NCI-H146 (cell line): ENCODE results near the gene PLXNC1.

ENCODE experiments used
- DNase-seq: peaks from one replicate; lab custom pipeline; 2025; lab: John Stamatoyannopoulos, UW

PLXNC1 gene

DNA sequence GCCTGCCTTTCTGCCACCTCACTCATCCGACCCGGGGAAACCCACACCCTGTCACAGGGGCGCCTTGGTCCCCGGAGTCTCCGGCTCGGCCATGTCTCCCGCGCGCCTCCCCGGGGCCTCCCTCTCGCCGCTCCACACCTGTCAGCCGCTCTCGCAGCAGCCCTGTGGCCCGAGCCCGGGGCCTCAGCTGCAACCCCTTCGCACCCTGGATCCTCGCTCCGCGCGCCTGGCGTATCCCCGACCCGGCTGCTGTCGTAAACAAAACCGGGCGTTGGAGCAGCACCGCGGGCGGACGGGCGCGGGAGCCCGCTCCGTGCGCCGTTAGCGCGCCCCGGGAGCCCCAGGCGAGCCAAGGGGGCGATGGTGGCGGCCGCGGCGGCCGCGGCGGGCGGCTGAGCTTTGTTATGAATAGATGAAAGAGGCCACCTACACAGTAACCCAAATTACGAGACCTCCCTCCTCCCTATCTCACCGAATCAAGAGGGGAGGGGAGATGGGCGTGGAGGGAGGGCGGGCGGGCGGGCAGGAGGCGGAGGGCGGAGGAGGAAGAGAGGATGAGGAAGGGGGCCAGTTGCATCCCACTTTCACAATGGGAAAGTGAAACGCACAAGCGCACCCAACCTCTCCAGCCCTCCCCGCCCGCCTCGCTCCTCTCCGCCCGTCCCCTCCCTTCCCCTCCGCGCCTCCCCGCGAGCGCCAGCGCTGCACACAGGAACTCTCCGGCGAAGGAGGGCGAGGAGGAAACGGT is at the start of gene PLXNC1:
Gene PLXNC1, plus strand, starts transcription at position 587 of the 748 bp plus-strand sequence. CDS start 395 bp downstream, outside the sequence.
- DNase-seq, result peak; percentile 30

DNA sequence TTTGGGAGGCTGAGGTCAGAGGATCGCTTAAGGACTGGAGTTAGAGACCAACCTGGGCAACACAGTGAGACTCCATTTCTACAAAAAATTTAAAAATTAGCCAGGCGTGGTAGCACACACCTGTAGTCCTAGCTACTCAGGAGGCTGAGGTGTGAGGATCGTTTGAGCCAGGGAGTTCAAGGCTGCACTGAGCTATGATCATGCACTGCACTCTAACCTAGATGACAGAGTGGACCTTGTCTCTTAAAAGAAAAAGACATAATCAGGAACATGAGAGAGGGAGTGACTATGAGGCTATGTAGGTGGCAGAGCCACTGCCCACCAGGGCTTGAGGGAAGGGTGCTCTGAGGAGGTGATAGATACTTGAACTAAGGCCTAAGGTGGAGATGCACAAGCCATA is 49.2 kb upstream of the PLXNC1 start:
- DNase-seq, result no peak

DNA sequence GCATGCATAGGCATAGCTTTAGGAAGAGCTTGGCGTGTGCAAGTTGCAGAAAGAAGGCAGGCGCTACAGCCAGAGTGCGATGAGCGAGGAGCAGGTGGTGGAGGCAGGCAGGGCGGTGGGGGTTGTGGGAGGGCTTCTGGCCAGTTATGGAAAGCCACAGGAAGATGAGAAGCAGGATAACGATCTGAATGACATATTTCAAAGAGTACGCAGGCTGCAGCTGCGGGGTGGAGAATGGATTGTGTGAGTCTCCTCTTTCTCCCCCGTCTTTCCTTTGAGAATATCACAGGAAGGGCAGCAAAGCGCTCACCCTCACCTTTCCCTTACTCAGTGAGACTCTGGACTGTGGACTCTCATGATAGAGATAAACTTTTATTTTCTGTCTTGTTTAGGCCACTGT is 48.7 kb upstream of the PLXNC1 start:
- peak; percentile 85 for DNase-seq

GRCh38 chr12:94100211-94100627 is 48.2 kb upstream of the PLXNC1 start:
- DNase-seq, result peak; percentile 52

DNA sequence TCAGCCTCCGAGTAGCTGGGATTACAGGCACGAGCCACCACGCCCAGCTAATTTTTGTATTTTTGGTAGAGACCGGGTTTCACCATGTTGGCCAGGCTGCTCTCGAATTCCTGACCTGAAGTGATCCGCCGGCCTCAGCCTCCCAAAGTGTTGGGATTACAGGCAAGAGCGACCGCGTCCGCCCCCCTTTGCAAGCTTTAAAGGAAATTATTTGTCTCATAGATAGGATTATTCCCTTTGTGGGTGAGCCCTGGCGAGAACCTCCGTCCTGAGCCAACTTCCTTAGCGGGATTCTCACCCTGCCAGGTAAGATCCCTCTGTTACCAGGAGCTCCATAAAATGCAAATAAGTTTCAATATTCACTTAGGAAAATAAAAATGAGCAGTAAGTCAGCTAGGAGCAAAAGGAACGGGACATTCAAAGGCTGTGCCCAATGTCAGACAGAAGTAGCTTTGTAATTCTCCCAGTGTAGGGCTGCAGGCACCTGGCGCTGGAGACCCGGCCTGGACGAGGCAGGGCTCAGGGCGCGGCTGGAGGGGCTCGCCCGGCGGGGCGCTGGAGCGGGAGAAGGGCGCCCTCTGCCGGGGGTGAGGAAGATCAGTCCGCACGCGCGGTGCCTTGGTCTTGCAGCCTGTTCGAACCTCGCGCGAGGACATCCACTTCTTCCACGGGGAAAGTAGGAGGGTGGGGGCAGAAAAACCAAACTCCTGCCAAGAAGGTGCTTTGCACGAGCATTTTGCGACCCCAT is 47.2 kb upstream of the PLXNC1 start:
- DNase-seq, result peak; percentile 81

- peak; percentile 87 for DNase-seq
Observed at GRCh38 chr12:94101738-94102660, 46.4 kb upstream of the PLXNC1 start.

DNA sequence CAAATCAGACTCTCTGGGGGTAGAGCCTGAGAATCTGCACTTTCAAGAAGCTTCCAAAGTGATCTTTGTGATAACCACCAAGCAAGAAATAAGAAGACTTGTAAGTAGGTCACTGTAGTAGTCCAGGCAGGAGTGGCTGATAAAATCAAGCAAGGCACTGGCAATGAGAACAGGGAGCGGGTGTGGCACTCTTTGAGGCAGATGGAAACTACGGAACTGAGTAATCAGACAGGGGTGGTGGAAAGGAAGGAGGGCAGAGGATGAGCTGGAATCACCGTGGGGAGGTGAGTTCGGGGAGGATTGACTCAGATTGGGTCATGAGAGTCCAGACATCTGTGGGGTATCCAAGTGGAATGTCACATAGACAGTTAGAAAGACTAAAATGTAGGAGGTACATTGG is 44.4 kb upstream of the PLXNC1 start:
- DNase-seq, result no peak

GRCh38 chr12:94107910-94108309 is 40.5 kb upstream of the PLXNC1 start:
- DNase-seq, result no peak

- DNase-seq, result no peak
Observed at GRCh38 chr12:94109160-94109559, 39.2 kb upstream of the PLXNC1 start.

- no peak for DNase-seq
Observed at GRCh38 chr12:94110258-94110657, 38.1 kb upstream of the PLXNC1 start.

DNA sequence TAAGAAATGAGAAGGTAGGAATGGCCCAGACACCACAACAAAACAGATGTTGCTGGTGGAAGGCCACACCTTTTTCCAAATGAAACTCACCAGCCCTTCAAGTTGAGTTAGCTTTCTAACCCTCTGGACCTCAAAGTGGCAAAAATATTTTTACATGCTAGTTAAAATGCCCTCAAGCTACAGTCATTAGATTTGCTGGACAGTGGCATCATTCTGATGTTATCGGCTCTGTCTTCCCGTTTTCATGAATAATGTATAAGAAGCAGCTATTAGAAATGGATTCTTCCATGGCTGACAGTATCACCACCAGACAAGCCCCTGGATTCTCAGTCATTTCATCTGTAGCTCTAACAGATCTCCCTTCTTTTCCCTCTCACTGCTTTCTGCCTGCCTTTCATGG is 37.1 kb upstream of the PLXNC1 start:
- DNase-seq, result no peak

DNA sequence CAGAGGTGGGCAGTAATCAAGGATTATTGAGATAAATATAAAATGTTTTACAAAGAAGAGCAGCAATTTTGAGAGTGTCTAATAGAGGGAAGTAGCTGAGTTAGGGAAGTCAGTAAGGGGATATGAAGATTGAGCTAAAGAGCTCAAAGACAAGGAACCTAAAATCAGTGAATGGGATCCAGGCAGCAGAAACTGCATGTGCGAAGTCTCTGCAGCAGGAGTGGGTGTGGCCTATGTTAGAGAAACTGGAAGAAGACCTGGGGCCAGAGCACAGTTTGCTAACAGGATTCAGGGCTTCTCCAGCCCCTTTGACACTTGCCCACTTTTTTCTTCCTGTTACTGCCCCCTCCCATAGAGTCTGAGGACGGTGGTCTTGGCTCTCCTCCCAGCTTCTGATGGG is 36.3 kb upstream of the PLXNC1 start:
- no peak for DNase-seq

DNA sequence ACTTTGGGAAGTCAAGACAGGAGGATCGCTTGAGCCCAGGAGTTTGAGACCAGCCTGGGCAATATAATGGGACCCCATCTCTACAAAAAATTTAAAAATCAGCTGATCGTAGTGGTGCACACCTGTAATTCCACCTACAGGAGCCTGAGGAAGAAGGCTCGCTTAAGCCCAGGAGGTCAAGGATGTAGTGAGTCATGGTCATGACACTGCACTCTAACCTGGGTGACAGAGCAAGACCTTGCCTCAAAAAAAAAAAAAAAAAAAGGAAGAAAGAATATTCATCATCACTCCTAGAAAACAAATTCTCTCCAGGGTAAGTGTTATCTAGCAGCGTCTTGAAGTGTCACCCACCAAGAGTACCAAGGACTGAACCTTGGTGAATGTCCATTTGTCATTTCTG is 34.2 kb upstream of the PLXNC1 start:
- DNase-seq, result no peak

- DNase-seq, result no peak
Observed at GRCh38 chr12:94116191-94116590, 32.2 kb upstream of the PLXNC1 start.

- DNase-seq, result no peak
Observed at GRCh38 chr12:94121886-94122285, 26.5 kb upstream of the PLXNC1 start.

- DNase-seq, result no peak
Observed at GRCh38 chr12:94122591-94122990, 25.8 kb upstream of the PLXNC1 start.

DNA sequence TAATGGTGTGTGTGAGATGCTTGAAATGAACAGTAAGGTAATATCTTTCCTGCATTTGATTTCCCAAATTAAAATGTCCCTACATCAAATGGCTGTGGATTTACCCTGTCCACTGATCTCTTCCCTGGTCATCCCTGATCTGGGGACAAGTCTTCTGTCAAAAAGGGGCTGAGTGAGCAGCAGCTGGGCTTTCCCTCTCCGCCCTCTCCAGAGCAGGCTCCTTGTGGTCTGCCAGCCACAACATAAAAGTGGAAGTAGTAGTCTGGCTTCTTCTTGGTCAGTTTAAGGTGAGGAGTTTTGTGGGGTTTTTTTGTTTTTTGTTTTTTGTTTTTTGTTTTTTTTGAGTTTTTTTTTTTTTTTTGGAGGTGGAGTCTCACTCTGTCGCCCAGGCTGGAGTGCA is 25.2 kb upstream of the PLXNC1 start:
- no peak for DNase-seq

GRCh38 chr12:94126067-94126466 is 22.3 kb upstream of the PLXNC1 start:
- no peak for DNase-seq

DNA sequence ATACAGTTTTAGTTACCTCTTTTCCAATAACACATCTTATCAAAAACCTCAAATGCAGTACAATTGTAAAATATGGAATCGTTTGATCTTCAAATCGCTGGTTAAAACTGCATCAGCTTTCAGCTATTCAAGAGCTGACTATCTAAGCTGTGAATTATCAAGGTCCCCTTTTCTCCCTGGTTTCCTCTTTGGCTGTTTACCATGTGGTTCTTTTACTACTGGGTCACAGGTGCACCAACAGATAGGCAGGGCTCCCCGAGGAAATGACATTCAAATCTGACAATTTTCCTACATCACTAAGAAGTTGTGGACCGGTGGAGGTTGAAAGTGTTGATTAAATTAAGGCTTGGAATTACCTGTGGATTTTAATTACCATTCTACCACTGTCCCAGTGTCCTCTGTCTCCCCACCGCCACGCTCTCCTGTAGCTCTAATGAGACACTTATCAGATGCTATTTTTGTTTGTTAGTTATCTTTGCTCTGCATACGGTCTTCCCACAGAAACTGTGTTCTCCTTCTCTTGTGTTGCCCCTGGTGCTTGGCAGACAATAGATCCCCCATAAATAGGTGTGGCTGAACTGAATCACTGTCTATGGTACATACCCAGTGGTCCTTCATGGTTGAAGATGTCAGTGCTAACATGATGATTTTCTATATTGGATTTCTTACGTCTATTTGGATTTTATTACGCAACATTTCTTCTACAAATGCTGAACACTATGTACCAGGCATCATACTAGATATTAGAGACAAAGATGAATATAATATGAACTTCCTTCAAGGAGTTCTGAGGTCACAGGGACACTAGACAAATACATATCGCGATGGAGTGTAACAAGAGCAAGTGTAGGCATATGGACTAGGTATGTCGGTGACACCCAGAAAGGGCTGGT is 20.9 kb upstream of the PLXNC1 start:
- no peak for DNase-seq

DNA sequence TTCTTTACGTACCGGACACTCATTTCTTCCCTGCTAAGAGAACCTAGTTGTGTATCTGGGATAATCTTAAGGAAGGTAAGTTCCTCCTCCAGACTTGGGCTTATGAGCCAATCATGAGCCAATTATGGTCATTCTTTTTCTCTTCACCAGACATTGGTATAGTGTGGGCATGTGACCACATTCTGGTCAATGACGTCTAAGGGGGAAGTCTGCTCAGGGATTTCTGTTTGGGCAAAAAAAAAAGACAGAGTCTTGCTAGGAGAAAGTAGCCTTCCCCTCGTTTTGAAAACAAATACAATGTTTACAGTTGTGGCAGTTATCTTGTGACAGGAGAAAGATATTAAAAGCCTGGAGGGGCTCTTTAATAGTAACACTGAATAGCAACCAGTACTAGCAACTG is 20.1 kb upstream of the PLXNC1 start:
- DNase-seq, result no peak
